ENCODE data around the gene DHRS1. TPM values are rescaled to one million over a fixed set of nuclear protein-coding genes. Genes with fewer than 3 reads are reported as not detected.

DHRS1 gene
- total and polyA plus RNA-seq, 2 donors from 2014 or later = 32.7 to 56.7 TPM

DNA sequence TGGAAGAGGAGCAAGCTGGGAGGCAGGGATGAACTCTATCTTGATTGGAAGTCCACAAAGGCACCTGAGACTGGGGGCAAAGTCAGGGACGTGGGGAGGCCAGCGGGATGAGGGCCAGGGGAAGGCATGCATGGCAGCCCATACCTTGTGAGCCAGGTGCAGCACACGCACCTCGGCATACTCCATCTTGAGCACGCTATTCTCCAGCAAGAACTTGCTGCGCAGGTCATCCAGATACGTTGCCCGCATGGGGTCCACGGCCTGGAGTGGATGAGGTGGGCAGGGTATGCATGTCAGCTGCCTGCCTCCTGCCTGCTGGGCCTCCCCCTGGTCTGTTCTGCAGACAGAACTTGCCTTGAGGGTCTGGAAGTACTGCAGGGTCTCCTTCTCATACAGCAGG lies 32.1 kb downstream of the DHRS1 start:
- DNase-seq (peak in 1 of 5 donors; percentile 62), FAIRE-seq (no peak)
- intact Hi-C loops (cut with DNase I) = no loop called here

DNA sequence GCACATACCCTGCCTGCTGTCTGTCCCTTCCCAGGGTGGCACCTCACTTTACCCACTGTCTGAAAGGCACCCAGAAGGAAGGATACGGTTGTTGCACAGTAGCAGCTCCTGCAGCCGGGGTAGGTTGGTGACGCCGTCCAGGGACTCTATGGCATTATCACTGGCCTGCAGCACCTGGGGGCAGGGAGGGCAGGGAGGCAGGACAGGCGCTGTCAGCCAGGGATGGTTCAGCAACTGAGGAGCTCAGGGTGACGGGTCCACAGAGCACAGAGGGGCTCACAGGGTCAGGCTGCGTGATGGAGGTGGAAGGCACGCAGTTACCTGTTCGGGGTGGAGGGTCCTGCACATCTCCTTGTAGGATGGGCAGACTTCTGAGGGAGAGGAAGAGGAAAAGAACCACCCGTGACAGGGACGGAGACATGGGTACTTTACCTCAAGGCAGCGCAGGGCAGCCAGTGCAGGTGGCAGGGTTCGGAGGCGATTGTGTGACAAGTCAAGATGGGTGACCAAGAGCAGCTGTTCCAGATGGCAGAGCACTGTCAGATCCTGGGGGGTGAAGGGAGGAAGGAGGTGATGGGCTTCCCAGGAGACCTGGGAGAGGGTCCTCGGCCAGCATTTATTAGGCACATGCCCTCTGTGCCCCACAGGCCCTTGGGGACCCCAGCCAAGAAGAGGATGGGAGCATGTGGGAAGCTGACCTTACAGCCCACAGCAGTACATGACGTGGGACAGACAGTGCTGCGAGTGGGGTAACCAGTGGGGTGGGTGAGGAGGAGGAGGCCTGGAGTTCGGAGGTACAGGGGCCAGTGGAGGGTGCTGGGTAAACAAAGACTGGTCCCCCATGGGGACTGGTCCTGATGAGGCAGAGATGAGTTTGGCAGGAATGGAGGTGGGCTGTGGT lies 33.0 kb downstream of the DHRS1 start:
- no peaks in the 10 kb centered on the region for H3K9me3 ChIP-seq (ENCODE audit: control insufficient read depth in 2 of 3, insufficient read depth in 1 of 3, low read length in 3 of 3)
- H3K27me3 ChIP-seq (ENCODE audit: control insufficient read depth, insufficient read depth, low read length) = no peaks in the 10 kb centered on the region
- intact Hi-C loops (cut with DNase I) = no loop called here
- no peak overlapping the region for H3K9ac ChIP-seq (ENCODE audit: low read length in 3 of 3)
- H3K36me3 ChIP-seq (ENCODE audit: control insufficient read depth in 2 of 3, insufficient read depth in 3 of 3, low read length in 3 of 3) = peaks cover 0 to 7% (median 7%) of the 10 kb centered on the region in 3 donors
- no peak overlapping the region for H3K27ac ChIP-seq (ENCODE audit: low read depth in 2 of 2, low read length in 2 of 2)
- TF ChIP-seq, protein P1, sequence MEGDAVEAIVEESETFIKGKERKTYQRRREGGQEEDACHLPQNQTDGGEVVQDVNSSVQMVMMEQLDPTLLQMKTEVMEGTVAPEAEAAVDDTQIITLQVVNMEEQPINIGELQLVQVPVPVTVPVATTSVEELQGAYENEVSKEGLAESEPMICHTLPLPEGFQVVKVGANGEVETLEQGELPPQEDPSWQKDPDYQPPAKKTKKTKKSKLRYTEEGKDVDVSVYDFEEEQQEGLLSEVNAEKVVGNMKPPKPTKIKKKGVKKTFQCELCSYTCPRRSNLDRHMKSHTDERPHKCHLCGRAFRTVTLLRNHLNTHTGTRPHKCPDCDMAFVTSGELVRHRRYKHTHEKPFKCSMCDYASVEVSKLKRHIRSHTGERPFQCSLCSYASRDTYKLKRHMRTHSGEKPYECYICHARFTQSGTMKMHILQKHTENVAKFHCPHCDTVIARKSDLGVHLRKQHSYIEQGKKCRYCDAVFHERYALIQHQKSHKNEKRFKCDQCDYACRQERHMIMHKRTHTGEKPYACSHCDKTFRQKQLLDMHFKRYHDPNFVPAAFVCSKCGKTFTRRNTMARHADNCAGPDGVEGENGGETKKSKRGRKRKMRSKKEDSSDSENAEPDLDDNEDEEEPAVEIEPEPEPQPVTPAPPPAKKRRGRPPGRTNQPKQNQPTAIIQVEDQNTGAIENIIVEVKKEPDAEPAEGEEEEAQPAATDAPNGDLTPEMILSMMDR (IDR thresholded peaks at IDR 0.05; ENCODE audit: borderline replicate concordance, extremely low read depth, insufficient read depth) = no peak
- H3K4me1 ChIP-seq (ENCODE audit: control insufficient read depth in 2 of 3, insufficient read depth in 2 of 3, low read depth in 1 of 3, low read length in 3 of 3) = peaks cover 0 to 6% (median 0%) of the 10 kb centered on the region in 3 donors
- DNase-seq (peak in 1 of 5 donors; percentile 67), FAIRE-seq (no peak)
- no peak overlapping the region for H3K4me3 ChIP-seq (ENCODE audit: low read length in 3 of 3)

More for the DNA sequence above, 32.1 kb downstream of the DHRS1 start:
- H3K4me3 ChIP-seq (ENCODE audit: low read length in 3 of 3) = no peak overlapping the region
- peaks cover 0 to 10% (median 0%) of the 10 kb centered on the region in 3 donors for H3K4me1 ChIP-seq (ENCODE audit: control insufficient read depth in 2 of 3, insufficient read depth in 2 of 3, low read depth in 1 of 3, low read length in 3 of 3)
- H3K27me3 ChIP-seq (ENCODE audit: control insufficient read depth, insufficient read depth, low read length) = no peaks in the 10 kb centered on the region
- no peak overlapping the region for H3K9ac ChIP-seq (ENCODE audit: low read length in 3 of 3)
- no peaks in the 10 kb centered on the region for H3K9me3 ChIP-seq (ENCODE audit: control insufficient read depth in 2 of 3, insufficient read depth in 1 of 3, low read length in 3 of 3)
- H3K27ac ChIP-seq (ENCODE audit: low read depth in 2 of 2, low read length in 2 of 2) = no peak overlapping the region
- H3K36me3 ChIP-seq (ENCODE audit: control insufficient read depth in 2 of 3, insufficient read depth in 3 of 3, low read length in 3 of 3) = peaks cover 0 to 7% (median 7%) of the 10 kb centered on the region in 3 donors
- TF ChIP-seq, protein P1 (IDR thresholded peaks at IDR 0.05; ENCODE audit: borderline replicate concordance, extremely low read depth, insufficient read depth) = no peak

DNA sequence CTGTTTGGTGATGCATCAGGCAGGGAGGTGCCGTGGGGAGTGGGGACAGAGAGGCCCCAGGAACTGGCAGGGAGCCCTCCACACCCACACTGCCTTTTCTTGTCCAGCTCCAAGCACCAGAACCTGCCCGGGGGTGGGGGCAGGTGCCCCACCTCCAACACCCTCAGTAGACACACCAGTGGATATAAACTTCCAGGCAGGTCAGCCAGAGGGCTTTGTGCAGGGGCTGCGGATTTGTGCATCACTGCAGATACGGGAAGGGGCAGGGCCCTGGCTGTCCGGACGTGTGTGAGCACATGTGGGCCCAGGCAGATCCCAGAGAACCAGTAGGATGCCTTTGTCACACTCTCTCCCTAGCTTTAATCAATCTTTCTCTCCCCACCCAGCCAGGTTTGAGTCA lies 35.3 kb downstream of the DHRS1 start:
- intact Hi-C loops (cut with DNase I) = no loop called here
- DNase-seq = peak in 2 of 5 donors; percentile 26 to 58
- Histone ChIP-seq H3K9me3 (ENCODE audit: control insufficient read depth in 2 of 3, insufficient read depth in 1 of 3, low read length in 3 of 3) (no peaks in the 10 kb centered on the region), H3K4me1 (ENCODE audit: control insufficient read depth in 2 of 3, insufficient read depth in 2 of 3, low read depth in 1 of 3, low read length in 3 of 3) (no peaks in the 10 kb centered on the region), H3K27ac (ENCODE audit: low read depth in 2 of 2, low read length in 2 of 2) (no peak overlapping the region), H3K9ac (ENCODE audit: low read length in 3 of 3) (no peak overlapping the region), H3K36me3 (ENCODE audit: control insufficient read depth in 2 of 3, insufficient read depth in 3 of 3, low read length in 3 of 3) (peaks cover 0 to 7% (median 7%) of the 10 kb centered on the region in 3 donors), H3K4me3 (ENCODE audit: low read length in 3 of 3) (no peak overlapping the region), H3K27me3 (ENCODE audit: control insufficient read depth, insufficient read depth, low read length) (no peaks in the 10 kb centered on the region)
- TF ChIP-seq, protein P1 (IDR thresholded peaks at IDR 0.05; ENCODE audit: borderline replicate concordance, extremely low read depth, insufficient read depth) = no peak
- no peak for FAIRE-seq

Measured in kidney (tissue), 14 donors.